ENCODE data around the gene YTHDC2.

DNA sequence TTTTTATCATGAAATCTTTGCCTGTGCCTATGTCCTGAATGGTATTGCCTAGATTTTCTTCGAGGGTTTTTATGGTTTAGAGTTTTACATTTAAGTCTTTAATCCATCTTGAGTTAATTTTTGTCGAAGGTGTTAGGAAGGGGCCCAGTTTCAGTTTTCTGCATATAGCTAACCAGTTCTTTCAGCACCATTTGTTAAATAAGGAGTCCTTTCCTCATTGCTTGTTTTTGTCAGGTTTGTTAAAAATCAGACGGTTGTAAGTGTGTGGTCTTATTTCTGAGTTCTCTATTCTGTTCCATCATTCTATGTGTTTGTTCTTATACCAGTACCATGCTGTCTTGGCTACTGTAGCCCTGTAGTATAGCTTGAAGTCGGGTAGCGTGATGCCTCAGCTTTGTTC is 55.9 kb downstream of the YTHDC2 start:
- TF ChIP-seq ZNF274 (IDR thresholded peaks at IDR 0.05; ENCODE audit: low read depth, low read length) (no peak), YY1 (IDR thresholded peaks at IDR 0.05; ENCODE audit: insufficient read depth, insufficient read length) (no peak)
